ENCODE results near the gene RRBP1.

GRCh38 chr20:17580895-17581294 lies 101.1 kb downstream of the RRBP1 start:
- TF ChIP-seq EZH2phosphoT487 (IDR thresholded peaks at IDR 0.05; ENCODE audit: low read length) (no peak), CTCF (IDR thresholded peaks at IDR 0.05; ENCODE audit: low read length) (no peak)
